Glomerular visceral epithelial cell (primary cell): ENCODE measurements around the gene ERC2.

Experiments
- DNase-seq: peaks from one replicate; pipeline ENCODE4 v3.0.0-alpha.2; 2016; ENCODE audit errors: extremely low spot score

Gene ERC2

GRCh38 chr3:55477306-55478303 lies 990.7 kb downstream of the ERC2 start:
- no peak for DNase-seq

DNA sequence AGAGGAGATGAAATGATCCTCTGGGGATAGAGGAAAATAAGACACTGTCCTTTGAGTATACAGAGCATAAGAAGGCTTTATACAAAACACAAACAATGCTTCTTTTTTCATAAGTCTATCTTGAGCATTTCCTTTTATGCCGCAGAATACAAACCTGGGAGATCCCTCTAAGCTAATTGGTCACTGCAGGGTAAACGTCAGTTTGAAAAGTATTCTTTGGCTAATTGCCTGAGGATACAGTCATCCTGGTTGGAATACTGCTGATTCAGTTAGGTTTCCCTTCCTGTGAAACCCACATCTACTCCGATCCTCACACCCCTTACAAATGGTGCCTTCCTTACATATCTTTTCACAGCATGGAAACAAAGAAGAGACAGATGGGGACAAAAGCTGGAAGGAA lies 991.8 kb downstream of the ERC2 start:
- DNase-seq: peak; percentile 68

- DNase-seq: no peak
These were observed 994.0 kb downstream of the ERC2 start for GRCh38 chr3:55474213-55474632.

DNA sequence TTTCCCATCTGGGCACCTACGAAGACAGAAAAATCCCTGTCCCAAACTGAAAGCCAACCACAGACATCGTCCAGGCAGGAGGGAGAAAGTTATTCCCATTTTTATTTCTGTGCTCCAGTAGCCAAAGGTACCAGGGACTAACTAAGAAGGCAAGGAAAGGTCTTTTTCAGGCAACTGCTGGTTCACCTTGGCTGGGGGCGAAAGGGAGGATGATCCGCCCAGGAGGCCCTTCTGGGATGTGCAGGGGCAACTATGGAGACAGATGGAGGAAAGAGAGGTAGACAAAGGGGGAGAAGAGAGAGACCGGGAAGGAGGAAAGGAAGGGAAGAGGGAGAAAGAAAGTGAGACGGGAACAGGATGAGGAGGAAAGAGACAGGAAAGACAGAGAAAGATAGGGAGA lies 994.5 kb downstream of the ERC2 start:
- no peak for DNase-seq

GRCh38 chr3:55471522-55472280 lies 996.6 kb downstream of the ERC2 start:
- no peak for DNase-seq

DNA sequence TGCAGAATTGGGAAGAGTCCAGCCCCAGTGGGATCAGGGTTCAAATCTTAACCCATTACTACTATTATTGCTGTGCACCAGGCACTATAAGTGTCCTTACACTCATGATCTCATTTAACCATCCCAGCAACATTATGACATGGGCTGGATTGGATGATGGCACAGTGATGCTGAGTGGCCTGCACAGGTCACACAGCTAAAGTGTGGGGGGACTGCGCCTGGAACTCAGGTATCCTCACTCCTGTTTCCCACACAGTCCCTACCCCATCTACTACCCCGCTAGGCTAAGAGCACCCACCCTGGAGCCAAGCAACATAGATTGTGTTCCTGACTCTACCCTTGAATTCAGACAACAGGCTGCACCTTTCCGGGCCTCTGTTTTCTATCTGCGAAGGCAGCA lies 997.2 kb downstream of the ERC2 start:
- DNase-seq: no peak

DNA sequence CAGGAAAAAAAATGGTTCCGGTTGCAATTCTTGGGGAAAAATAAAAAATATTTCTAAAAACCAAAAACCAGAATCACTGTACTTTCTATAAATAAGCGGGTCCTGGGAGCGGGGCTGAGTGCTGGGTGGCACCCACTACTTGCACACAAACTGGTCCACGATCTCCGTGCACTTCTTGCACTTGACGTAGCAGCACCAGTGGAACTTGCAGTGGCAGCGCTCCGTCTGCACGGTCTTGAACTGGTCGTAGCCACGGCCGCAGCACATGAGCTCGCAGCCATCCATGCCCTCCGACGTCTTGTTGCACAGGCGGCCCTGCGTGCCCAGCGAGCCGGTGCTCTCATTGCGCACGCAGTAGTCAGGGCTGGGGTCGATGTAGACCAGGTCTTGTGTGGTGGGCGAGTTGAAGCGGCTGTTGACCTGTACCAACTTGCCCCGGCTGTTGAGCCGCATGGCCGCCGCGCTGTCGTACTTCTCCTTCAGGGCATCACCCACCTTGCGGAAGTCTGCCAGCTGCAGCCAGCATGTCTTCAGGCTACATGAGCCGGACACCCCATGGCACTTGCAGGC lies 998.2 kb downstream of the ERC2 start:
- no peak for DNase-seq

DNA sequence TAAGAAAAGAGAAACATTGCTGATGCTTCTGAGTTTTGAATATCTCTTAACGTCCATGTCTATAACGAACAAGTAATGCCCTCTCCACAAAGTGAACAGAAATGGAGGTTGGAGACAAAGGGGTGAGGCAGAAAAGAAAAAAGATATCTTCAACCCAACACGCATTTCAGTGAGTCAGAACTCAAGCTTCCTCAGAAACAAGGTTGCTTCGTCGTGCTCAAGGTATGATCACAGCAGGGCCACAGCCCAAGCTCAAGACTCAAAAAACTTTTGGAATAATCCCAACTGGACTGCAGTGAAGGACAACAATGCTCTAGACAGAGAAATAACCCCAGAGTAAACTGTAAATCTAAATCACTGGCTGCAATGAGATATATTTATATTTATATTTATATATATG lies 1000.0 kb downstream of the ERC2 start:
- peak; percentile 40 for DNase-seq

DNA sequence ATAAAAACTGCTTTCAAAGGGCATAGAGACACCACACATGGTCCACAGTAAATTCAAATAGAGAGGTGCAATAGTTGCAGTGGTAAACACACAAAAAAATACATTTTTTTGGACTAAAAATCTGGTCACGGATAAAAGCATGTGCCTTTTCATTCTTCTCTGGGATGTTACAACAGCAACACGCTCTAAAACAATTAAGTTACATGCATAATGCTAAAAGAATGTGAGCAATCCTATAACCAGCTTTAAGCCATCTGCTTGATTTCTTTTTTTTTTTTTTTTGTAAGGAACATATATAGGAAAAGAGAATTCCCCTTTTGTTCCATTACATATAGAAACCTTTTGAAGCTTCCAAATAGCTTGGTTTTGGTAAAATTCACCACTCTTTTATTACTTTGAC lies 1001.2 kb downstream of the ERC2 start:
- peak; percentile 27 for DNase-seq

GRCh38 chr3:55466526-55466925 lies 1001.7 kb downstream of the ERC2 start:
- DNase-seq: no peak

- DNase-seq: peak; percentile 68
These were observed 1006.4 kb downstream of the ERC2 start for GRCh38 chr3:55461896-55462295.

DNA sequence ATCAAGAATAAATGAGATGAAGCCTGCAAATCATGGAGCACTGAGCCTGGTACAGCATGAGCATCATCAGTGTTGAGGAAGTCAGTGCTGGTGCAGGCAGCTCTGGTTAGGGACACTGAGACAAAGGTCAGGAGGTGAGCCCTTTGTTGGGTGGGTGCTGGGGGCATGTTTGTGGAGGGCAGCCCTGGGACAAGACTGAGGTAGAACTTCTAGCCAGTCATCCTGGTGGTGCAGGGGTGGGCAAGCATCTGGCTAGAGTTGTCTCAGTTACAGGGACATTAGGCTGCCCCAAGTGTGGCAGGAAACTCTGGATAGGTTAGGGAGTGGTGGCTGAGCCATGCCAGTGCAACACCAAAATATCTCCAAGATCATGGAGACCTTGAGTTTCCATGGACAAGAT lies 1008.4 kb downstream of the ERC2 start:
- DNase-seq: no peak
